Smooth muscle cell (in vitro differentiated cells): Measurements from ENCODE around the gene POC1A. TPM values are rescaled to one million over a fixed set of nuclear protein-coding genes. Genes with fewer than 3 reads are reported as not detected.

Experiments
- DNase-seq: peaks from one replicate; lab custom pipeline; 2025; ENCODE audit not compliant: unreplicated experiment; lab: John Stamatoyannopoulos, UW
- H2AFZ ChIP-seq: fragments of 200-600 bp; sonication (generic); 2 replicates; pipeline ENCODE4 v1.6.0; 2016; ENCODE audit warnings: antibody characterized with exemption, low read depth, mild to moderate bottlenecking
- H3F3A ChIP-seq: fragments of 200-600 bp; sonication (generic); 2 replicates; pipeline ENCODE4 v1.6.0; 2017; ENCODE audit warnings: antibody characterized with exemption, low read depth
- H3K27ac ChIP-seq: fragments of 200-600 bp; sonication (generic); 2 replicates; pipeline ENCODE4 v1.5.1; 2016; ENCODE audit warnings: low read depth, mild to moderate bottlenecking
- H3K27me3 ChIP-seq: fragments of 200-600 bp; sonication (generic); 2 replicates; pipeline ENCODE4 v1.6.1; 2016; ENCODE audit warnings: low read depth, mild to moderate bottlenecking
- H3K36me3 ChIP-seq: fragments of 200-600 bp; sonication (generic); 2 replicates; pipeline ENCODE4 v1.5.1; 2016; ENCODE audit warnings: low read depth
- H3K4me1 ChIP-seq: fragments of 200-600 bp; sonication (generic); 2 replicates; pipeline ENCODE4 v1.5.1; 2016; ENCODE audit warnings: low read depth
- H3K4me2 ChIP-seq: fragments of 200-600 bp; sonication (generic); 2 replicates; pipeline ENCODE4 v1.6.0; 2016; ENCODE audit warnings: mild to moderate bottlenecking
- H3K4me3 ChIP-seq: fragments of 200-600 bp; sonication (generic); 2 replicates; pipeline ENCODE4 v1.5.1; 2016; ENCODE audit warnings: mild to moderate bottlenecking
- H3K79me2 ChIP-seq: fragments of 200-600 bp; sonication (generic); 2 replicates; pipeline ENCODE4 v1.6.0; 2016; ENCODE audit warnings: low read depth, mild to moderate bottlenecking
- H3K9ac ChIP-seq: fragments of 200-600 bp; sonication (generic); 2 replicates; pipeline ENCODE4 v1.6.0; 2016; ENCODE audit warnings: low read depth
- H3K9me3 ChIP-seq: fragments of 200-600 bp; sonication (generic); replicated peaks from 2 replicates; pipeline ENCODE4 v1.5.1; 2016; ENCODE audit warnings: low read depth
- H4K20me1 ChIP-seq: fragments of 200-600 bp; sonication (generic); 2 replicates; pipeline ENCODE4 v1.6.0; 2016; ENCODE audit warnings: low read depth
- CTCF ChIP-seq: fragments of 200-600 bp; sonication (generic); IDR thresholded peaks from 2 replicates; pipeline ENCODE4 v1.5.1; 2017; ENCODE audit warnings: borderline replicate concordance, mild to moderate bottlenecking, antibody characterized with exemption; ENCODE audit not compliant: insufficient read depth, poor library complexity, severe bottlenecking
- WGBS: methylation state at CpG from one replicate; pipeline ENCODE4 v1.1.7; 2016; ENCODE audit warnings: low lambda C conversion rate; 5-methylcytosine and 5-hydroxymethylcytosine counted together
- polyA plus RNA-seq: library from polyadenylated mRNA; unstranded; fragments of >200 nt; fragmentation: Nextera tagmentation; extraction: Ambion mirVana; gene quantifications from 2 replicates; pipeline ENCODE4 v1.2.1, GENCODE V29; 2016
- total RNA-seq: library from RNA; depleted of rRNA; stranded (reverse); fragments of >200 nt; gene quantifications from 2 replicates; pipeline ENCODE4 v1.2.3, GENCODE V29; 2014

Gene POC1A
- total and polyA plus RNA-seq, 2 experiments from 2014 or later = 1.8 to 7.9 TPM

DNA sequence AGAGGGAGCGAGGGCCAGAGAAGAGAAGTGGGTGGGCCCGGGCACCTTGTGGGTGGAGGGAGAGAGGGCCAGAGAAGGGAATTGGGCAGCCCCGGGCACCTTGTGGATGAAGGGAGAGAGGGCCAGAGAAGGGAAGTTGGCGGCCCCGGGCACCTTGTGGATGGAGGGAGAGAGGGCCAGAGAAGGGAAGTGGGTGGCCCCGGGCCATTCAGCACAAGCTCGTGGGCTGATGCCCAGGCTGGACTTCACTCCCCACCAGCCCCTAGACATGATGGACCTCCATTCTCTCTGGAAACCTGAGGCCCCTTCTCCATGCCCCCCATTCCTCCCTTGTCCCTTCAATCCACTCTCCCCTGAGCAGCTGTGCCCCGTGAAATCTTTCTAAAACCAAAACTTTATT lies 113.6 kb downstream of the POC1A start:
- Histone ChIP-seq H2AFZ (no peak overlapping the region), H3K36me3 (no peaks in the 10 kb centered on the region), H3K4me2 (no peak overlapping the region), H3K27me3 (no peaks in the 10 kb centered on the region), H3K9ac (no peak overlapping the region), H3F3A (no peaks in the 10 kb centered on the region), H4K20me1 (no peaks in the 10 kb centered on the region), H3K79me2 (no peaks in the 10 kb centered on the region), H3K27ac (no peak overlapping the region), H3K4me3 (no peak overlapping the region), H3K4me1 (no peaks in the 10 kb centered on the region), H3K9me3 (no peaks in the 10 kb centered on the region)
- no peak for TF ChIP-seq CTCF
- no peak for DNase-seq
- WGBS = 95% methylated on average over 8 of the region's 8 CpGs

DNA sequence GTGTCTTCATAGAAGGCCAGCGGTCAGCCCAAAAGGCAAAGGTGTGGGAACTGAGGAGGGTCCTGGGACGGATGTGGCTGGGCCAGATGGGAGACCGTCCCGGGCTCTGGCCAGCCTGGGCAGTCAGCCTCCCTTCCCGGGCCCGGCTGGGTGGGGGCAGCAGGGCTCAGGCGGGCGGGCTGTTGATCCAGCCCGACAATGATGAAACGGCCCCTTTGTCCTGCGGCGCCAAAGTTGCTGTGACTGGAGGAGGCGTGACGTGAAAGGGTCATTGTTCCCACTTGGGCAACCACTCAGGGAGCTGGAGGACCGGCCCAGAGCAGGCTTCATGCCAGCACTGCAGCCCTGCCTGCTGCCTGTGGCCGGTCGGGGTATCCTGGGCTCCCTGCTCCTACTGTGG lies 114.4 kb downstream of the POC1A start:
- Histone ChIP-seq H3K27me3 (no peaks in the 10 kb centered on the region), H3K9ac (no peak overlapping the region), H3K27ac (no peak overlapping the region), H3K79me2 (no peaks in the 10 kb centered on the region), H3K4me1 (no peaks in the 10 kb centered on the region), H3K4me2 (no peak overlapping the region), H3K36me3 (no peaks in the 10 kb centered on the region), H3F3A (no peaks in the 10 kb centered on the region), H3K4me3 (no peak overlapping the region), H2AFZ (no peak overlapping the region), H3K9me3 (no peaks in the 10 kb centered on the region), H4K20me1 (no peaks in the 10 kb centered on the region)
- no peak for TF ChIP-seq CTCF
- WGBS = 94% methylated on average over 5 of the region's 17 CpGs
- DNase-seq = no peak

DNA sequence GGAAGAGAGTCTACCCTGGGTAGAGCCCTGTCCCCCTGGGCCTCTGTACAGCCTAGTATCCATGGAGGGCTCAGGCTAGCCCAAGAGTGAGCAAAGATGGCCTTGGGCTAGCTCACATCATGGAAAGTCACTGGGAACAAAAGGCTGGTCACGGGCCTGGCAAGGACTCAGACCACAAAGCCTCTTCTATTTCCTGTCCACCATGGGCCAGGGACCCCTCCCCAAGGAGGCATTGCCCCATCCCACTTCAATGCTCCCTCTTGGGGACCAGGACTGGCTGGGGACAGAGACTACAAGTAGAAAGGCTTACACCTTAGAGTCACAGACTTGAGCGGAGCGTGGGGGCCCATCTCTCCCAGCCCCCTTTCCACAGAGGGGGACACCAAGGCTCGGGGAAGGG lies 114.8 kb downstream of the POC1A start:
- Histone ChIP-seq H3K79me2 (no peaks in the 10 kb centered on the region), H3K9ac (no peak overlapping the region), H3K36me3 (no peaks in the 10 kb centered on the region), H3K4me2 (no peak overlapping the region), H3K27me3 (no peaks in the 10 kb centered on the region), H4K20me1 (no peaks in the 10 kb centered on the region), H3K9me3 (no peaks in the 10 kb centered on the region), H2AFZ (no peak overlapping the region), H3F3A (no peaks in the 10 kb centered on the region), H3K4me1 (no peaks in the 10 kb centered on the region), H3K4me3 (no peak overlapping the region), H3K27ac (no peak overlapping the region)
- 97% methylated on average over 4 of the region's 4 CpGs for WGBS
- TF ChIP-seq CTCF = no peak
- DNase-seq = no peak

GRCh38 chr3:52038227-52038626 lies 116.0 kb downstream of the POC1A start:
- no peaks in the 10 kb centered on the region for H3K9me3 ChIP-seq
- DNase-seq = no peak
- no peaks in the 10 kb centered on the region for H3K36me3 ChIP-seq
- no peak for TF ChIP-seq CTCF
- no peak overlapping the region for H3K27ac ChIP-seq
- no peak overlapping the region for H3K4me2 ChIP-seq
- H3K4me3 ChIP-seq = no peak overlapping the region
- no peaks in the 10 kb centered on the region for H3K79me2 ChIP-seq
- no peak overlapping the region for H2AFZ ChIP-seq
- H3K27me3 ChIP-seq = no peaks in the 10 kb centered on the region
- H3F3A ChIP-seq = no peaks in the 10 kb centered on the region
- 98% methylated on average over 6 of the region's 6 CpGs for WGBS
- H3K4me1 ChIP-seq = no peaks in the 10 kb centered on the region
- no peak overlapping the region for H3K9ac ChIP-seq
- no peaks in the 10 kb centered on the region for H4K20me1 ChIP-seq
